Measurements from ENCODE around the gene ERVFRD-1. TPM values are rescaled to one million over a fixed set of nuclear protein-coding genes. Genes with fewer than 3 reads are reported as not detected.

ERVFRD-1 gene
- polyA plus RNA-seq, 2 donors, result 0.02 to 0.06 TPM

GRCh38 chr6:11062715-11063114 lies 48.8 kb downstream of the ERVFRD-1 start:
- H3K27ac ChIP-seq (ENCODE audit: low read depth in 2 of 2, low read length in 1 of 2), result no peak overlapping the region
- H3K4me3 ChIP-seq (ENCODE audit: low read depth in 1 of 2, low read length in 2 of 2), result no peak overlapping the region
- WGBS, 2 donors, result 85 to 86% methylated on average over 2 of the region's 2 CpGs
- H3K36me3 ChIP-seq (ENCODE audit: control insufficient read depth in 2 of 2, insufficient read depth in 2 of 2, low read length in 1 of 2), result no peaks in the 10 kb centered on the region
- H3K9me3 ChIP-seq (ENCODE audit: control insufficient read depth in 2 of 2, insufficient read depth in 1 of 2, low read depth in 1 of 2, low read length in 1 of 2), result no peaks in the 10 kb centered on the region
- no peaks in the 10 kb centered on the region for H3K27me3 ChIP-seq (ENCODE audit: control insufficient read depth in 1 of 2, insufficient read depth in 2 of 2, low read length in 2 of 2)
- no peaks in the 10 kb centered on the region for H3K4me1 ChIP-seq (ENCODE audit: control insufficient read depth in 2 of 2, insufficient read depth in 2 of 2, low read length in 1 of 2)

DNA sequence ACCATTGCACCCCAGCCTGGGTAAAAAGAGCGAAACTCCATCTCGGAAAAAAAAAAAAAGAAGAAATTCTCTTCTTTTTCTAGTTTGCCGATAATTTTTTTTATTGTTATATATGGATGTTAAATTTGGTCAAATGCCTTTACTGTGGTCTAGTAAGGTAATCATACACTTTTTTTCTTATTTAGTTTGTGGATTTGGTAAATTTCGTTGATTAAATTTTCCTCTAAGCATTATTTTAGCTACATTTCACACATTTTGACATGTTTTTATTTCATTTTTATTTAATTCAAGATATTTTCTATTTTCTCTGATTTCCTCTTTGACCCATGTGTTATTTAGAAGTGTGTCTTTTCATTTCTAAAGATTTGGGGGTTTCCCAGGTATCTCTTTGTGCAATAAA lies 49.4 kb downstream of the ERVFRD-1 start:
- Histone ChIP-seq H3K27me3 (ENCODE audit: control insufficient read depth in 1 of 2, insufficient read depth in 2 of 2, low read length in 2 of 2) (no peaks in the 10 kb centered on the region), H3K9me3 (ENCODE audit: control insufficient read depth in 2 of 2, insufficient read depth in 1 of 2, low read depth in 1 of 2, low read length in 1 of 2) (no peaks in the 10 kb centered on the region), H3K27ac (ENCODE audit: low read depth in 2 of 2, low read length in 1 of 2) (no peak overlapping the region), H3K36me3 (ENCODE audit: control insufficient read depth in 2 of 2, insufficient read depth in 2 of 2, low read length in 1 of 2) (no peaks in the 10 kb centered on the region), H3K4me3 (ENCODE audit: low read depth in 1 of 2, low read length in 2 of 2) (no peak overlapping the region), H3K4me1 (ENCODE audit: control insufficient read depth in 2 of 2, insufficient read depth in 2 of 2, low read length in 1 of 2) (no peaks in the 10 kb centered on the region)
- WGBS, 2 donors, result 89 to 91% methylated on average over 4 of the region's 4 CpGs

DNA sequence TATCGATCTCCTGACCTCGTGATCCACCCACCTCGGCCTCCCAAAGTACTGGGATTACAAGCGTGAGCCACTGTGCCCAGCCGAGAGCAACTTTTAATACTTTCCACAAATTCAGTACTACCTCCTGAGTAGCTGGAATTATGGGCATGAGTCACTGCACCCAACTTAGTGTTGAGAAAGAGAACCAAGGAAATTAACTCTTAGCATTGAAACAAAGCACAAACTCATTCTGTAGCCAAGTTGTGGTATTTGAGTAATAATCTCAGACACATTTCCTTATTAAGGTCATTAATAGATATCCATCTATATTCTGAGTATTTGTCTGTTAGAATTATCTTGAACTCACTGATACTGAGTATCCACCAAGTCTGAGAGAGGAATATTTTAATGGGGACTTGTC lies 53.1 kb downstream of the ERVFRD-1 start:
- Histone ChIP-seq H3K27me3 (ENCODE audit: control insufficient read depth in 1 of 2, insufficient read depth in 2 of 2, low read length in 2 of 2) (no peaks in the 10 kb centered on the region), H3K9me3 (ENCODE audit: control insufficient read depth in 2 of 2, insufficient read depth in 1 of 2, low read depth in 1 of 2, low read length in 1 of 2) (no peaks in the 10 kb centered on the region)

GRCh38 chr6:11056871-11057270 lies 54.7 kb downstream of the ERVFRD-1 start:
- H3K9me3 ChIP-seq (ENCODE audit: control insufficient read depth in 2 of 2, insufficient read depth in 1 of 2, low read depth in 1 of 2, low read length in 1 of 2), result no peaks in the 10 kb centered on the region
- WGBS, 2 donors, result 77 to 78% methylated on average over 1 of the region's 1 CpG
- H3K27ac ChIP-seq (ENCODE audit: low read depth in 2 of 2, low read length in 1 of 2), result no peak overlapping the region
- H3K4me1 ChIP-seq (ENCODE audit: control insufficient read depth in 2 of 2, insufficient read depth in 2 of 2, low read length in 1 of 2), result no peaks in the 10 kb centered on the region
- H3K4me3 ChIP-seq (ENCODE audit: low read depth in 1 of 2, low read length in 2 of 2), result no peak overlapping the region
- H3K27me3 ChIP-seq (ENCODE audit: control insufficient read depth in 1 of 2, insufficient read depth in 2 of 2, low read length in 2 of 2), result no peaks in the 10 kb centered on the region
- H3K36me3 ChIP-seq (ENCODE audit: control insufficient read depth in 2 of 2, insufficient read depth in 2 of 2, low read length in 1 of 2), result no peaks in the 10 kb centered on the region

More for the DNA sequence above, 53.1 kb downstream of the ERVFRD-1 start:
- WGBS, 2 donors, result 93 to 96% methylated on average over 5 of the region's 5 CpGs
- H3K27ac ChIP-seq (ENCODE audit: low read depth in 2 of 2, low read length in 1 of 2), result no peak overlapping the region
- H3K36me3 ChIP-seq (ENCODE audit: control insufficient read depth in 2 of 2, insufficient read depth in 2 of 2, low read length in 1 of 2), result no peaks in the 10 kb centered on the region
- H3K4me1 ChIP-seq (ENCODE audit: control insufficient read depth in 2 of 2, insufficient read depth in 2 of 2, low read length in 1 of 2), result no peaks in the 10 kb centered on the region
- H3K4me3 ChIP-seq (ENCODE audit: low read depth in 1 of 2, low read length in 2 of 2), result no peak overlapping the region

GRCh38 chr6:11055127-11055627 lies 56.3 kb downstream of the ERVFRD-1 start:
- no peaks in the 10 kb centered on the region for H3K36me3 ChIP-seq (ENCODE audit: control insufficient read depth in 2 of 2, insufficient read depth in 2 of 2, low read length in 1 of 2)
- H3K9me3 ChIP-seq (ENCODE audit: control insufficient read depth in 2 of 2, insufficient read depth in 1 of 2, low read depth in 1 of 2, low read length in 1 of 2), result no peaks in the 10 kb centered on the region
- H3K4me1 ChIP-seq (ENCODE audit: control insufficient read depth in 2 of 2, insufficient read depth in 2 of 2, low read length in 1 of 2), result no peaks in the 10 kb centered on the region
- H3K27me3 ChIP-seq (ENCODE audit: control insufficient read depth in 1 of 2, insufficient read depth in 2 of 2, low read length in 2 of 2), result no peaks in the 10 kb centered on the region
- 32 to 40% methylated on average over 4 of the region's 4 CpGs for WGBS, 2 donors
- H3K4me3 ChIP-seq (ENCODE audit: low read depth in 1 of 2, low read length in 2 of 2), result no peak overlapping the region
- no peak overlapping the region for H3K27ac ChIP-seq (ENCODE audit: low read depth in 2 of 2, low read length in 1 of 2)

- Histone ChIP-seq H3K4me1 (ENCODE audit: control insufficient read depth in 2 of 2, insufficient read depth in 2 of 2, low read length in 1 of 2) (no peaks in the 10 kb centered on the region), H3K27ac (ENCODE audit: low read depth in 2 of 2, low read length in 1 of 2) (no peak overlapping the region), H3K27me3 (ENCODE audit: control insufficient read depth in 1 of 2, insufficient read depth in 2 of 2, low read length in 2 of 2) (no peaks in the 10 kb centered on the region), H3K9me3 (ENCODE audit: control insufficient read depth in 2 of 2, insufficient read depth in 1 of 2, low read depth in 1 of 2, low read length in 1 of 2) (no peaks in the 10 kb centered on the region), H3K36me3 (ENCODE audit: control insufficient read depth in 2 of 2, insufficient read depth in 2 of 2, low read length in 1 of 2) (no peaks in the 10 kb centered on the region), H3K4me3 (ENCODE audit: low read depth in 1 of 2, low read length in 2 of 2) (no peak overlapping the region)
- WGBS, 2 donors, result 65 to 91% methylated on average over 1 of the region's 1 CpG
Observed at GRCh38 chr6:11054722-11055121, 56.8 kb downstream of the ERVFRD-1 start.

DNA sequence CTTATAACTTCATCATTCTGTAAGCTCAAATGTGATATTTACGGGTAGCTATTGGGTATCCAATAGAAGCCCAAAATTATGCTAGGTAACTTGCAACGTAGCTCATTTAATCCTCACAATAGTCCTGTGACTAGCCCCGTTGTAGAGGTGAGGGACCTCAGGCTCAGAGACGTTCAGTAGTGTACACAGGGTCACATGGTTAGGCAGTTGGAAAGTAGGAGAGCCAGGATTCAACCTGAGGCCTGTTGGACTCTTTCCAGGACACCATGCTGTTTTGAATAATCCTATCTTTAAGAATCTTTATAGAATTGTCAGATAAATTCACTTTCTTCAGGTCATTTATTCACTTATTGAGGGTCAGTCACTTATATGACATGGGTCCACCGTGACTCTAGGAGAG lies 58.2 kb downstream of the ERVFRD-1 start:
- Histone ChIP-seq H3K9me3 (ENCODE audit: control insufficient read depth in 2 of 2, insufficient read depth in 1 of 2, low read depth in 1 of 2, low read length in 1 of 2) (no peaks in the 10 kb centered on the region), H3K27ac (ENCODE audit: low read depth in 2 of 2, low read length in 1 of 2) (no peak overlapping the region), H3K4me1 (ENCODE audit: control insufficient read depth in 2 of 2, insufficient read depth in 2 of 2, low read length in 1 of 2) (no peaks in the 10 kb centered on the region), H3K27me3 (ENCODE audit: control insufficient read depth in 1 of 2, insufficient read depth in 2 of 2, low read length in 2 of 2) (no peaks in the 10 kb centered on the region), H3K4me3 (ENCODE audit: low read depth in 1 of 2, low read length in 2 of 2) (no peak overlapping the region), H3K36me3 (ENCODE audit: control insufficient read depth in 2 of 2, insufficient read depth in 2 of 2, low read length in 1 of 2) (no peaks in the 10 kb centered on the region)
- WGBS, 2 donors, result 77 to 82% methylated on average over 5 of the region's 5 CpGs

Other genes starting within 250 kb of the ERVFRD-1 start
- not detected for gene GCM2, start 229.7 kb downstream of the ERVFRD-1 start, polyA plus RNA-seq
- under 1 TPM; 0.13 to 0.63 TPM for gene SYCP2L, start 224.7 kb downstream of the ERVFRD-1 start, polyA plus RNA-seq
- gene ELOVL2, start 67.4 kb downstream of the ERVFRD-1 start, polyA plus RNA-seq, result under 1 TPM; 0.04 to 0.08 TPM
- gene SMIM13, start 17.9 kb downstream of the ERVFRD-1 start, polyA plus RNA-seq, result 1 to 10 TPM; 2.1 to 2.9 TPM
- 1 to 10 TPM; 1.6 to 2.1 TPM for gene NEDD9, start 120.9 kb upstream of the ERVFRD-1 start, polyA plus RNA-seq

Data from esophagus (tissue), 2 donors.